Lower lobe of right lung (tissue), 2 donors: ENCODE measurements around the gene WDR49. TPM values are rescaled to one million over a fixed set of nuclear protein-coding genes. Genes with fewer than 3 reads are reported as not detected.

Experiments
- ATAC-seq, 2 donors: fragments of 200-7000 bp; cut with Tn5 transposase; one replicate each; pipeline ENCODE4 v1.9.1; 2020 to 2022; ENCODE audit warnings: mild to moderate bottlenecking in 2 of 2, moderate library complexity in 2 of 2
- DNase-seq: peaks from one replicate; pipeline ENCODE4 v3.0.0-alpha.2; 2020
- H3K27ac ChIP-seq: fragments of 200-600 bp; one replicate; pipeline ENCODE4 v1.8.0; 2022
- H3K27me3 ChIP-seq: fragments of 200-600 bp; one replicate; pipeline ENCODE4 v1.8.0; 2022; ENCODE audit warnings: low read depth
- H3K36me3 ChIP-seq: fragments of 200-600 bp; one replicate; pipeline ENCODE4 v1.8.0; 2022; ENCODE audit warnings: mild to moderate bottlenecking
- H3K4me1 ChIP-seq: fragments of 200-600 bp; one replicate; pipeline ENCODE4 v1.8.0; 2022
- H3K4me3 ChIP-seq: fragments of 200-600 bp; one replicate; pipeline ENCODE4 v1.8.0; 2022; ENCODE audit warnings: mild to moderate bottlenecking
- H3K9me3 ChIP-seq: fragments of 200-600 bp; one replicate; pipeline ENCODE4 v1.8.0; 2022
- CTCF ChIP-seq: fragments of 200-600 bp; IDR thresholded peaks from one replicate; pipeline ENCODE4 v1.8.0; 2022; ENCODE audit warnings: antibody characterized with exemption, mild to moderate bottlenecking
- intact Hi-C: fragments of 100-400 bp; cut with DNase I; formaldehyde crosslinking; loops from one replicate; pipeline ENCODE4 v1.11.0; 2022
- total RNA-seq: library from RNA; stranded (reverse); fragmentation: NEBNext Ultra II Directional; extraction: Animal tissue kit (Norgen Biotek cat#: 25700); gene quantifications from one replicate; pipeline ENCODE4 v1.2.1, GENCODE V29; 2021
- donor health status: DM: no; HTN: yes; CAD: no; lungs with severe emphysema.

WDR49 gene
- total RNA-seq, 1 donor from 2014 or later: 13.9 TPM

- no peak for ATAC-seq
- Histone ChIP-seq H3K4me1 (no peaks in the 10 kb centered on the region), H3K27ac (no peak overlapping the region), H3K27me3 (no peaks in the 10 kb centered on the region), H3K4me3 (no peak overlapping the region), H3K36me3 (no peaks in the 10 kb centered on the region), H3K9me3 (no peaks in the 10 kb centered on the region)
- TF ChIP-seq CTCF: no peak
- intact Hi-C loops: no loop called here
- no peak for DNase-seq
These were observed 80.8 kb downstream of the WDR49 start for GRCh38 chr3:167572991-167573390.

GRCh38 chr3:167568634-167569033 lies 85.1 kb downstream of the WDR49 start:
- intact Hi-C loops: no loop called here
- H3K27ac ChIP-seq: no peak overlapping the region
- no peak for TF ChIP-seq CTCF
- no peaks in the 10 kb centered on the region for H3K27me3 ChIP-seq
- no peaks in the 10 kb centered on the region for H3K9me3 ChIP-seq
- ATAC-seq: no peak
- no peaks in the 10 kb centered on the region for H3K36me3 ChIP-seq
- DNase-seq: no peak
- H3K4me3 ChIP-seq: no peak overlapping the region
- H3K4me1 ChIP-seq: no peaks in the 10 kb centered on the region

- intact Hi-C loops: no loop called here
- no peaks in the 10 kb centered on the region for H3K9me3 ChIP-seq
- no peak for ATAC-seq
These were observed 88.3 kb downstream of the WDR49 start for GRCh38 chr3:167565489-167565888.

GRCh38 chr3:167564612-167565011 lies 89.1 kb downstream of the WDR49 start:
- no peak for ATAC-seq

More at GRCh38 chr3:167565489-167565888, 88.3 kb downstream of the WDR49 start:
- no peak overlapping the region for H3K4me3 ChIP-seq
- no peaks in the 10 kb centered on the region for H3K27me3 ChIP-seq
- H3K36me3 ChIP-seq: no peaks in the 10 kb centered on the region
- H3K27ac ChIP-seq: no peak overlapping the region
- no peak for DNase-seq
- TF ChIP-seq CTCF: no peak
- no peaks in the 10 kb centered on the region for H3K4me1 ChIP-seq

GRCh38 chr3:167559924-167560323 lies 93.8 kb downstream of the WDR49 start:
- intact Hi-C loops: no loop called here
- TF ChIP-seq CTCF: no peak
- DNase-seq (no peak), ATAC-seq (no peak)
- no peaks in the 10 kb centered on the region for H3K27me3 ChIP-seq
- H3K4me1 ChIP-seq: no peaks in the 10 kb centered on the region
- H3K36me3 ChIP-seq: no peaks in the 10 kb centered on the region
- no peaks in the 10 kb centered on the region for H3K9me3 ChIP-seq
- no peak overlapping the region for H3K4me3 ChIP-seq
- H3K27ac ChIP-seq: no peak overlapping the region

More at GRCh38 chr3:167564612-167565011, 89.1 kb downstream of the WDR49 start:
- Histone ChIP-seq H3K9me3 (no peaks in the 10 kb centered on the region), H3K27me3 (no peaks in the 10 kb centered on the region), H3K4me1 (no peaks in the 10 kb centered on the region), H3K27ac (no peak overlapping the region), H3K4me3 (no peak overlapping the region), H3K36me3 (no peaks in the 10 kb centered on the region)
- intact Hi-C loops: no loop called here
- TF ChIP-seq CTCF: no peak
- no peak for DNase-seq

GRCh38 chr3:167554898-167555297 lies 98.8 kb downstream of the WDR49 start:
- H3K36me3 ChIP-seq: no peaks in the 10 kb centered on the region
- H3K9me3 ChIP-seq: no peaks in the 10 kb centered on the region
- no peak for TF ChIP-seq CTCF
- ATAC-seq: no peak
- no peaks in the 10 kb centered on the region for H3K4me1 ChIP-seq
- no peak overlapping the region for H3K27ac ChIP-seq
- DNase-seq: no peak
- no peak overlapping the region for H3K4me3 ChIP-seq
- intact Hi-C loops: no loop called here
- H3K27me3 ChIP-seq: no peaks in the 10 kb centered on the region
